Endothelial cell of umbilical vein (primary cell): Measurements from ENCODE around the gene ARHGAP15. TPM values are rescaled to one million over a fixed set of nuclear protein-coding genes. Genes with fewer than 3 reads are reported as not detected.

Experiments
- BruUV-seq: library from RNA; stranded (reverse); fragments of 400-500 nt; replicated peaks from 2 replicates; lab custom pipeline; 2021; lab: Mats Ljungman, UMichigan
- CTCF ChIA-PET: fragments of 300-600, 350-600 bp; sonication (Branson Sonifier 250); formaldehyde crosslinking; loops from one replicate; lab custom pipeline; 2021; ENCODE audit warnings: antibody characterized with exemption, inconsistent platforms; lab: Charles Lee
- POLR2A ChIA-PET: fragments of 300-600, 350-600 bp; sonication (Branson Sonifier 250); formaldehyde crosslinking; loops from one replicate; lab custom pipeline; 2021; ENCODE audit warnings: antibody characterized with exemption, inconsistent platforms; lab: Charles Lee
- DNase-seq: peaks from one replicate; pipeline ENCODE4 v3.0.0-alpha.2; 2011; ENCODE audit warnings: low read depth, low spot score
- FAIRE-seq: peaks from 2 replicates; lab custom pipeline; 2011; peaks lifted over from hg19 to GRCh38; lab: Jason Lieb, UNC
- H2AFZ ChIP-seq: 2 replicates; pipeline ENCODE4 v1.6.0; 2012; ENCODE audit warnings: low read depth, low read length, control low read depth, inconsistent platforms
- H3K27ac ChIP-seq: 2 replicates; pipeline ENCODE4 v1.5.1; 2011; ENCODE audit warnings: low read depth, mild to moderate bottlenecking, control low read depth, low read length, moderate library complexity; ENCODE audit not compliant: insufficient read depth
- H3K27me3 ChIP-seq, 2 experiments: 2 replicates each; pipeline versions ENCODE4 v1.6.0 to v1.6.1; 2011; ENCODE audit warnings: low read length in 2 of 2, mixed read lengths in 1 of 2; ENCODE audit not compliant: control insufficient read depth in 2 of 2, insufficient read depth in 2 of 2
- H3K36me3 ChIP-seq, 2 experiments: 2 replicates in 1 of 2; 3 replicates in 1 of 2; pipeline ENCODE4 v1.5.1; 2011; ENCODE audit warnings: low read length in 2 of 2, mild to moderate bottlenecking in 1 of 2, moderate library complexity in 1 of 2; ENCODE audit not compliant: control insufficient read depth in 2 of 2, insufficient read depth in 2 of 2; ENCODE audit errors: extremely low read depth in 1 of 2
- H3K4me1 ChIP-seq: 3 replicates; pipeline ENCODE4 v1.5.1; 2011; ENCODE audit warnings: mild to moderate bottlenecking, low read length; ENCODE audit not compliant: control insufficient read depth, insufficient read depth; ENCODE audit errors: extremely low read depth
- H3K4me2 ChIP-seq: 2 replicates; pipeline ENCODE4 v1.6.1; 2011; ENCODE audit warnings: low read length, control low read depth, mixed read lengths; ENCODE audit not compliant: insufficient read depth
- H3K4me3 ChIP-seq, 3 experiments: fragments of 200-600 bp in 1 of 3; sonication (generic), shearing (Covaris generic) in 1 of 3; replicated peaks in 1 of 3; 2 replicates each; pipeline ENCODE4 v1.5.1; 2011 to 2016; ENCODE audit warnings: control low read depth in 3 of 3, low read length in 3 of 3, mild to moderate bottlenecking in 2 of 3, inconsistent platforms in 1 of 3, low read depth in 1 of 3, moderate library complexity in 1 of 3; ENCODE audit not compliant: insufficient read depth in 1 of 3
- H3K79me2 ChIP-seq: 2 replicates; pipeline ENCODE4 v1.6.0; 2012; ENCODE audit warnings: low read length, inconsistent platforms; ENCODE audit not compliant: control insufficient read depth, insufficient read depth
- H3K9ac ChIP-seq: replicated peaks from 2 replicates; pipeline ENCODE3; 2011; ENCODE audit warnings: low read length, control low read depth; ENCODE audit not compliant: insufficient read depth; ENCODE audit errors: extremely low read depth
- H3K9me1 ChIP-seq: replicated peaks from 3 replicates; pipeline ENCODE4 v1.6.0; 2011; ENCODE audit warnings: mild to moderate bottlenecking, low read length; ENCODE audit not compliant: control insufficient read depth, insufficient read depth; ENCODE audit errors: extremely low read depth
- H3K9me3 ChIP-seq: replicated peaks from 2 replicates; pipeline ENCODE4 v1.5.1; 2012; ENCODE audit warnings: low read length, inconsistent platforms; ENCODE audit not compliant: control insufficient read depth, insufficient read depth
- H4K20me1 ChIP-seq: replicated peaks from 2 replicates; pipeline ENCODE3; 2011; ENCODE audit warnings: mild to moderate bottlenecking, low read length; ENCODE audit not compliant: control insufficient read depth, insufficient read depth; ENCODE audit errors: extremely low read depth
- EZH2 ChIP-seq: IDR thresholded peaks from 2 replicates; pipeline ENCODE4 v1.6.1; 2012; ENCODE audit warnings: borderline replicate concordance, low read depth, mild to moderate bottlenecking, moderate library complexity, low read length, inconsistent platforms; ENCODE audit not compliant: severe bottlenecking
- FOS ChIP-seq: IDR thresholded peaks from 2 replicates; pipeline ENCODE4 v1.6.1; 2011; ENCODE audit warnings: mild to moderate bottlenecking, low read length, moderate library complexity, borderline replicate concordance; ENCODE audit not compliant: insufficient read depth
- GATA2 ChIP-seq: IDR thresholded peaks from 2 replicates; pipeline ENCODE4 v1.7.0; 2011; ENCODE audit warnings: low read depth, mild to moderate bottlenecking, moderate library complexity, mixed read lengths, low read length; ENCODE audit not compliant: insufficient read length, insufficient read depth
- JUN ChIP-seq: IDR thresholded peaks from 2 replicates; pipeline ENCODE4 v1.6.1; 2011; ENCODE audit warnings: borderline replicate concordance, low read depth; ENCODE audit not compliant: insufficient read length, insufficient read depth
- MAX ChIP-seq: IDR thresholded peaks from 2 replicates; pipeline ENCODE4 v1.6.1; 2011; ENCODE audit not compliant: insufficient read depth, insufficient read length
- MYC ChIP-seq: IDR thresholded peaks from one replicate; pipeline ENCODE4 v1.6.1; 2011; ENCODE audit warnings: mild to moderate bottlenecking, low read depth, low read length
- POLR2A ChIP-seq: IDR thresholded peaks from 2 replicates; pipeline ENCODE4 v1.6.1; 2012; ENCODE audit warnings: low read depth, mild to moderate bottlenecking, control low read depth, low read length
- POLR2AphosphoS5 ChIP-seq: IDR thresholded peaks from 2 replicates; pipeline ENCODE4 v1.6.1; 2012; ENCODE audit warnings: low read depth, mild to moderate bottlenecking, control low read depth, low read length, moderate library complexity; ENCODE audit not compliant: insufficient read depth
- dilution Hi-C: fragments of 300-500 bp; cut with MboI; formaldehyde crosslinking; loops from one replicate; pipeline ENCODE4 v1.15.0; 2019; ENCODE audit warnings: low sequenced_read_pairs; ENCODE audit not compliant: extremely low pct_ligation_motif_present
- intact Hi-C: fragments of 100-400 bp; cut with micrococcal nuclease; formaldehyde crosslinking; loops from one replicate; pipeline ENCODE4 v1.10.0; 2022
- polyA plus RNA-seq, 4 experiments: library from polyadenylated mRNA; depleted of rRNA in 3 of 4; stranded (reverse) in 3 of 4; unstranded in 1 of 4; fragments of >200 nt; gene quantifications; 2 replicates each; pipeline versions ENCODE4 v1.2.1 to v1.2.3, GENCODE V29; 2011 to 2012; ENCODE audit warnings: missing spikeins in 1 of 4
- total RNA-seq: library from RNA; stranded (reverse); gene quantifications from 2 replicates; pipeline ENCODE4 v1.2.3, GENCODE V29; 2021
- TF ChIP-seq, protein P1 (sequence below), 2 donors: IDR thresholded peaks; 1 replicate in 1 of 2; 2 replicates in 1 of 2; pipeline ENCODE4 v1.5.1; 2011; ENCODE audit warnings: low read length in 2 of 2, mild to moderate bottlenecking in 2 of 2, moderate library complexity in 2 of 2, control low read depth in 1 of 2, inconsistent platforms in 1 of 2, low read depth in 1 of 2; ENCODE audit not compliant: insufficient read depth in 1 of 2; ENCODE audit errors: extremely low read depth in 1 of 2

Gene ARHGAP15
- total and polyA plus RNA-seq, 2 donors (not counting 3 experiments of a cell fraction or from before 2014, with no cell fraction given), result not detected

DNA sequence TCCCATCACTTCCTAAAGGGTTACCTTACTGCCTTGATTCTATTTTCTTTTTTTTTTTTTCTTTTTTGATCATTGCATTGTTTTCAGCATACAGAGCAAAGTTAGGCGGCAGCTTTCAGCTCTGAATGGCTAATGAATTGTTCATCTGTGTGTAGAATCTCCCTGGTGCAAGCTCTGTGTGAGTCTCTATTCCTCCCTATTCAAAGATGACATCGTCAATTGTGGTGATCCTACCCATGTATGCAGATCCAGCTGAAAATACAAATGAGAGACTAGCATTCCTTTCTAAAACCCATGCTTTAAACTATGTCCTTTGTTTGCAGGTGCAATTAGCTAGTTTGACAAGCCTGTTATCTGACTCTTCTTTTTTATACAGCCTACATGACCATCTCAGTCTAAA, 539.0 kb downstream of the ARHGAP15 start:
- intact Hi-C loops, result no loop called here
- CTCF ChIA-PET, result no interaction called here
- Histone ChIP-seq H3K4me1 (no peaks in the 10 kb centered on the region), H3K9me1 (no peaks in the 10 kb centered on the region), H3K27ac (no peak overlapping the region), H4K20me1 (no peaks in the 10 kb centered on the region), H3K9ac (no peak overlapping the region), H3K4me2 (no peak overlapping the region), H3K27me3 (no peaks in the 10 kb centered on the region), H3K36me3 (no peaks in the 10 kb centered on the region), H2AFZ (no peak overlapping the region), H3K79me2 (no peaks in the 10 kb centered on the region), H3K4me3 (no peak overlapping the region), H3K9me3 (no peaks in the 10 kb centered on the region)
- dilution Hi-C loops, result no loop called here
- TF ChIP-seq FOS, result no peak
- no peak for TF ChIP-seq MAX
- TF ChIP-seq, protein P1, sequence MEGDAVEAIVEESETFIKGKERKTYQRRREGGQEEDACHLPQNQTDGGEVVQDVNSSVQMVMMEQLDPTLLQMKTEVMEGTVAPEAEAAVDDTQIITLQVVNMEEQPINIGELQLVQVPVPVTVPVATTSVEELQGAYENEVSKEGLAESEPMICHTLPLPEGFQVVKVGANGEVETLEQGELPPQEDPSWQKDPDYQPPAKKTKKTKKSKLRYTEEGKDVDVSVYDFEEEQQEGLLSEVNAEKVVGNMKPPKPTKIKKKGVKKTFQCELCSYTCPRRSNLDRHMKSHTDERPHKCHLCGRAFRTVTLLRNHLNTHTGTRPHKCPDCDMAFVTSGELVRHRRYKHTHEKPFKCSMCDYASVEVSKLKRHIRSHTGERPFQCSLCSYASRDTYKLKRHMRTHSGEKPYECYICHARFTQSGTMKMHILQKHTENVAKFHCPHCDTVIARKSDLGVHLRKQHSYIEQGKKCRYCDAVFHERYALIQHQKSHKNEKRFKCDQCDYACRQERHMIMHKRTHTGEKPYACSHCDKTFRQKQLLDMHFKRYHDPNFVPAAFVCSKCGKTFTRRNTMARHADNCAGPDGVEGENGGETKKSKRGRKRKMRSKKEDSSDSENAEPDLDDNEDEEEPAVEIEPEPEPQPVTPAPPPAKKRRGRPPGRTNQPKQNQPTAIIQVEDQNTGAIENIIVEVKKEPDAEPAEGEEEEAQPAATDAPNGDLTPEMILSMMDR (IDR thresholded peaks at IDR 0.05; ENCODE audit: extremely low read depth in 1 of 2, insufficient read depth in 1 of 2, low read depth in 1 of 2, low read length in 2 of 2), result no peak
- no peak for TF ChIP-seq EZH2
- no peak for FAIRE-seq
- POLR2A ChIA-PET, result no interaction called here
- no TSS peak for BruUV-seq
- no peak for DNase-seq

GRCh38 chr2:143674051-143674450, 544.8 kb downstream of the ARHGAP15 start:
- CTCF ChIA-PET, result no interaction called here
- Histone ChIP-seq H2AFZ (no peak overlapping the region), H4K20me1 (no peaks in the 10 kb centered on the region), H3K4me3 (no peak overlapping the region), H3K9me1 (no peaks in the 10 kb centered on the region), H3K9ac (no peak overlapping the region), H3K4me1 (no peaks in the 10 kb centered on the region), H3K9me3 (no peaks in the 10 kb centered on the region), H3K27ac (no peak overlapping the region), H3K79me2 (no peaks in the 10 kb centered on the region), H3K4me2 (no peak overlapping the region), H3K27me3 (no peaks in the 10 kb centered on the region), H3K36me3 (no peaks in the 10 kb centered on the region)
- FAIRE-seq (no peak), DNase-seq (no peak)
- TF ChIP-seq JUN (no peak), MYC (no peak), GATA2 (no peak), EZH2 (no peak), POLR2AphosphoS5 (no peak), POLR2A (no peak)
- TF ChIP-seq, protein P1 (IDR thresholded peaks at IDR 0.05; ENCODE audit: extremely low read depth in 1 of 2, insufficient read depth in 1 of 2, low read depth in 1 of 2, low read length in 2 of 2), result no peak
- intact Hi-C loops (no loop called here), dilution Hi-C loops (no loop called here)
- POLR2A ChIA-PET, result no interaction called here
- BruUV-seq, result no TSS peak
